ENCODE results near the gene SRRM4. TPM values are rescaled to one million over a fixed set of nuclear protein-coding genes. Genes with fewer than 3 reads are reported as not detected.
A peak's percentile ranks its signal among the peaks of the same experiment; 100 is the strongest.

Gene SRRM4
- polyA plus RNA-seq, 3 donors: not detected

GRCh38 chr12:119176267-119177055 is 195.1 kb downstream of the SRRM4 start:
- H3K79me2 ChIP-seq (ENCODE audit: insufficient read depth, low read length): no peaks in the 10 kb centered on the region
- H3K4me1 Mint-ChIP-seq: no peaks in the 10 kb centered on the region
- peaks cover 17 to 23% (median 17%) of the 10 kb centered on the region in 3 donors for H3K27me3 Mint-ChIP-seq (ENCODE audit: low read depth in 3 of 3)
- H3K27ac Mint-ChIP-seq: peak overlapping the region in 1 of 7 donors; percentile 51
- H3K9ac ChIP-seq (ENCODE audit: insufficient read depth, low read length, poor library complexity, severe bottlenecking): no peak overlapping the region
- no peaks in the 10 kb centered on the region for H3K36me3 ChIP-seq (replicated peaks in 1 of 2; ENCODE audit: control insufficient read depth in 1 of 2, insufficient read depth in 2 of 2, low read length in 2 of 2)
- H3K27ac ChIP-seq (ENCODE audit: low read depth in 1 of 2, low read length in 2 of 2): no peak overlapping the region
- no peaks in the 10 kb centered on the region for H3K9me3 Mint-ChIP-seq
- H4K20me1 ChIP-seq (ENCODE audit: insufficient read depth, low read length): no peaks in the 10 kb centered on the region
- intact Hi-C loops (cut with micrococcal nuclease): no loop called here
- H3K4me2 ChIP-seq (replicated peaks; ENCODE audit: extremely low read depth, low read length, poor library complexity, severe bottlenecking): no peak overlapping the region
- H3K9me3 ChIP-seq (replicated peaks in 1 of 2; ENCODE audit: control insufficient read depth in 1 of 2, insufficient read depth in 1 of 2, low read length in 2 of 2): no peaks in the 10 kb centered on the region
- H3K4me3 ChIP-seq (replicated peaks in 1 of 3; ENCODE audit: low read depth in 2 of 3, low read length in 3 of 3): no peak overlapping the region
- no peaks in the 10 kb centered on the region for H3K36me3 Mint-ChIP-seq
- peak overlapping the region in 1 of 2 donors; percentile 30 for H3K4me3 Mint-ChIP-seq
- WGBS (ENCODE audit: insufficient coverage): 64% methylated on average over 8 of the region's 21 CpGs
- no peak for DNase-seq
- H2AFZ ChIP-seq (ENCODE audit: insufficient read depth, low read depth, low read length, poor library complexity, severe bottlenecking): no peak overlapping the region
- H3K27me3 ChIP-seq (ENCODE audit: control insufficient read depth in 2 of 2, insufficient read depth in 2 of 2, low read length in 2 of 2): peaks cover 0 to 13% of the 10 kb centered on the region in 2 donors
- no peaks in the 10 kb centered on the region for H3K4me1 ChIP-seq (ENCODE audit: control insufficient read depth in 1 of 2, insufficient read depth in 2 of 2, low read length in 2 of 2)
- no peak for TF ChIP-seq CTCF (IDR thresholded peaks at IDR 0.05)

- intact Hi-C loops (cut with micrococcal nuclease): no loop called here
Measured at GRCh38 chr12:119177056-119177325, 195.7 kb downstream of the SRRM4 start.

More at GRCh38 chr12:119177056-119177325, 195.7 kb downstream of the SRRM4 start:
- Histone ChIP-seq H3K27me3 (ENCODE audit: control insufficient read depth in 2 of 2, insufficient read depth in 2 of 2, low read length in 2 of 2) (peaks cover 0 to 13% of the 10 kb centered on the region in 2 donors), H3K27ac (ENCODE audit: low read depth in 1 of 2, low read length in 2 of 2) (no peak overlapping the region), H3K4me2 (replicated peaks; ENCODE audit: extremely low read depth, low read length, poor library complexity, severe bottlenecking) (no peak overlapping the region), H3K36me3 (replicated peaks in 1 of 2; ENCODE audit: control insufficient read depth in 1 of 2, insufficient read depth in 2 of 2, low read length in 2 of 2) (no peaks in the 10 kb centered on the region), H3K4me3 (replicated peaks in 1 of 3; ENCODE audit: low read depth in 2 of 3, low read length in 3 of 3) (no peak overlapping the region), H3K9ac (ENCODE audit: insufficient read depth, low read length, poor library complexity, severe bottlenecking) (no peak overlapping the region), H3K4me1 (ENCODE audit: control insufficient read depth in 1 of 2, insufficient read depth in 2 of 2, low read length in 2 of 2) (no peaks in the 10 kb centered on the region), H4K20me1 (ENCODE audit: insufficient read depth, low read length) (no peaks in the 10 kb centered on the region), H3K79me2 (ENCODE audit: insufficient read depth, low read length) (no peaks in the 10 kb centered on the region), H3K9me3 (replicated peaks in 1 of 2; ENCODE audit: control insufficient read depth in 1 of 2, insufficient read depth in 1 of 2, low read length in 2 of 2) (no peaks in the 10 kb centered on the region), H2AFZ (ENCODE audit: insufficient read depth, low read depth, low read length, poor library complexity, severe bottlenecking) (no peak overlapping the region)
- 88% methylated on average over 3 of the region's 4 CpGs for WGBS (ENCODE audit: insufficient coverage)
- Mint-ChIP-seq H3K36me3 (no peaks in the 10 kb centered on the region), H3K27ac (no peak overlapping the region), H3K9me3 (no peaks in the 10 kb centered on the region), H3K27me3 (ENCODE audit: low read depth in 3 of 3) (peaks cover 17 to 23% (median 17%) of the 10 kb centered on the region in 3 donors), H3K4me3 (no peak overlapping the region), H3K4me1 (no peaks in the 10 kb centered on the region)
- TF ChIP-seq CTCF (IDR thresholded peaks at IDR 0.05): no peak
- DNase-seq: no peak
